Natural killer cell (primary cell): ENCODE measurements around the gene TNFAIP3. TPM values are rescaled to one million over a fixed set of nuclear protein-coding genes. Genes with fewer than 3 reads are reported as not detected.

Experiments used
- ATAC-seq, 3 donors: fragments of 150-1000 bp in 2 of 3; fragments of 200-7000 bp in 1 of 3; cut with Tn5 transposase; 1 replicate in 1 of 3; 2 replicates in 2 of 3; pipeline ENCODE4 v1.10.0; 2021; ENCODE audit warnings: mild to moderate bottlenecking in 2 of 3, moderate library complexity in 2 of 3
- DNase-seq, 2 donors: peaks; one replicate each; pipeline versions ENCODE4 v3.0.0 to v3.0.0-alpha.2; 2013 to 2021; ENCODE audit warnings: mixed read lengths in 1 of 2
- H3K27ac ChIP-seq: one replicate; pipeline ENCODE4 v1.5.1; 2013; ENCODE audit warnings: mild to moderate bottlenecking, low read length
- H3K27me3 ChIP-seq: one replicate; pipeline ENCODE4 v1.6.1; 2013; ENCODE audit warnings: low read length; ENCODE audit not compliant: control insufficient read depth, insufficient read depth
- H3K36me3 ChIP-seq: one replicate; pipeline ENCODE4 v1.6.1; 2013; ENCODE audit warnings: low read length; ENCODE audit not compliant: control insufficient read depth, insufficient read depth
- H3K4me1 ChIP-seq: one replicate; pipeline ENCODE4 v1.6.1; 2013; ENCODE audit warnings: low read length; ENCODE audit not compliant: control insufficient read depth, insufficient read depth
- H3K4me3 ChIP-seq: one replicate; pipeline ENCODE4 v1.5.1; 2013; ENCODE audit warnings: low read length
- H3K9me3 ChIP-seq: one replicate; pipeline ENCODE4 v1.6.1; 2013; ENCODE audit warnings: low read length; ENCODE audit not compliant: control insufficient read depth, insufficient read depth
- H3K27ac Mint-ChIP-seq, 2 donors: one replicate each; pipeline ENCODE4 v1.8.0; 2022; ENCODE audit warnings: mild to moderate bottlenecking in 2 of 2, mixed read lengths in 2 of 2, moderate library complexity in 1 of 2
- H3K27me3 Mint-ChIP-seq, 2 donors: one replicate each; pipeline ENCODE4 v1.8.0; 2022; ENCODE audit warnings: low read depth in 2 of 2, mixed read lengths in 2 of 2
- H3K36me3 Mint-ChIP-seq: one replicate; pipeline ENCODE4 v1.8.0; 2022; ENCODE audit warnings: mixed read lengths
- H3K4me1 Mint-ChIP-seq, 2 donors: one replicate each; pipeline ENCODE4 v1.8.0; 2022; ENCODE audit warnings: mixed read lengths in 2 of 2
- H3K4me3 Mint-ChIP-seq: one replicate; pipeline ENCODE4 v1.8.0; 2022; ENCODE audit warnings: mild to moderate bottlenecking, moderate library complexity, mixed read lengths
- H3K9me3 Mint-ChIP-seq, 2 donors: one replicate each; pipeline ENCODE4 v1.8.0; 2022; ENCODE audit warnings: mixed read lengths in 2 of 2
- CTCF ChIP-seq: fragments of 200-600 bp; IDR thresholded peaks from one replicate; pipeline ENCODE4 v1.8.0; 2022; ENCODE audit warnings: antibody characterized with exemption
- WGBS: methylation state at CpG from one replicate; pipeline ENCODE4 v1.1.7; 2013; ENCODE audit warnings: missing lambda C conversion rate; ENCODE audit not compliant: insufficient coverage; 5-methylcytosine and 5-hydroxymethylcytosine counted together
- intact Hi-C: fragments of 100-400 bp; cut with micrococcal nuclease; formaldehyde crosslinking; loops from one replicate; pipeline ENCODE4 v1.14.2; 2022
- total RNA-seq, 4 donors: library from RNA; stranded (reverse); fragments of 120-200 nt in 1 of 4; gene quantifications; one replicate each; pipeline versions ENCODE4 v1.2.3 to v1.2.4, GENCODE V29; 2013 to 2022

The TNFAIP3 gene
- total RNA-seq, 3 donors from 2014 or later (not counting 1 experiment from before 2014, with no cell fraction given), result 1,163 to 1,298 (median 1,241) TPM

- intact Hi-C loops, result no loop called here
- no peaks in the 10 kb centered on the region for H3K36me3 ChIP-seq
- Mint-ChIP-seq H3K36me3 (no peaks in the 10 kb centered on the region), H3K9me3 (no peaks in the 10 kb centered on the region), H3K27ac (no peak overlapping the region), H3K27me3 (peaks cover 0 to 10% of the 10 kb centered on the region in 2 donors), H3K4me3 (no peak overlapping the region), H3K4me1 (peaks cover 0 to 7% of the 10 kb centered on the region in 2 donors)
- no peak overlapping the region for H3K27ac ChIP-seq
- DNase-seq (no peak), ATAC-seq (no peak)
- H3K4me3 ChIP-seq, result no peak overlapping the region
- TF ChIP-seq CTCF, result no peak
- no peaks in the 10 kb centered on the region for H3K9me3 ChIP-seq
- H3K27me3 ChIP-seq, result no peaks in the 10 kb centered on the region
- H3K4me1 ChIP-seq, result no peaks in the 10 kb centered on the region
- 75% methylated on average over 7 of the region's 8 CpGs for WGBS
Measured at GRCh38 chr6:137919837-137920730, 53.0 kb downstream of the TNFAIP3 start.

GRCh38 chr6:137921823-137922222 is 54.8 kb downstream of the TNFAIP3 start:
- Histone ChIP-seq H3K4me3 (no peak overlapping the region), H3K4me1 (peaks cover 4% of the 10 kb centered on the region), H3K9me3 (no peaks in the 10 kb centered on the region), H3K36me3 (no peaks in the 10 kb centered on the region), H3K27ac (no peak overlapping the region), H3K27me3 (no peaks in the 10 kb centered on the region)
- intact Hi-C loops, result no loop called here
- H3K4me1 Mint-ChIP-seq, result peaks cover 7 to 19% of the 10 kb centered on the region in 2 donors
- H3K27ac Mint-ChIP-seq, result no peak overlapping the region
- no peak for TF ChIP-seq CTCF
- ATAC-seq, result peak in 2 of 3 donors; percentile 44 to 59
- no peaks in the 10 kb centered on the region for H3K9me3 Mint-ChIP-seq
- peak in 1 of 2 donors; percentile 22 for DNase-seq
- no peaks in the 10 kb centered on the region for H3K36me3 Mint-ChIP-seq
- no peak overlapping the region for H3K4me3 Mint-ChIP-seq
- H3K27me3 Mint-ChIP-seq, result peaks cover 0 to 6% of the 10 kb centered on the region in 2 donors
- WGBS, result 70% methylated on average over 5 of the region's 5 CpGs

GRCh38 chr6:137923866-137924653 is 57.0 kb downstream of the TNFAIP3 start:
- no peak for TF ChIP-seq CTCF
- Histone ChIP-seq H3K4me1 (peaks cover 25% of the 10 kb centered on the region), H3K27me3 (no peaks in the 10 kb centered on the region), H3K4me3 (no peak overlapping the region), H3K9me3 (no peaks in the 10 kb centered on the region), H3K27ac (no peak overlapping the region), H3K36me3 (no peaks in the 10 kb centered on the region)
- Mint-ChIP-seq H3K9me3 (no peaks in the 10 kb centered on the region), H3K27me3 (peaks cover 0 to 5% of the 10 kb centered on the region in 2 donors), H3K27ac (no peak overlapping the region), H3K4me1 (peaks cover 28 to 40% of the 10 kb centered on the region in 2 donors), H3K36me3 (no peaks in the 10 kb centered on the region), H3K4me3 (no peak overlapping the region)
- ATAC-seq (no peak), DNase-seq (no peak)
- intact Hi-C loops, result no loop called here
- WGBS, result 88% methylated on average over 4 of the region's 4 CpGs
